Fibroblast of mammary gland (primary cell): Measurements from ENCODE around the gene CWC27.

Source experiments
- DNase-seq: peaks from one replicate; pipeline ENCODE4 v3.0.0-alpha.2; 2010; ENCODE audit warnings: low read depth
- H3K4me3 ChIP-seq: 2 replicates; pipeline ENCODE4 v1.5.1; 2011; ENCODE audit warnings: low read depth, mild to moderate bottlenecking, low read length, moderate library complexity; ENCODE audit not compliant: control insufficient read depth
- TF ChIP-seq, protein P1 (sequence below): conservative IDR thresholded peaks from 2 replicates; pipeline ENCODE4 v1.5.1; 2011; ENCODE audit warnings: low read depth, low read length, inconsistent platforms; ENCODE audit not compliant: control insufficient read depth, insufficient read depth

The CWC27 gene

DNA sequence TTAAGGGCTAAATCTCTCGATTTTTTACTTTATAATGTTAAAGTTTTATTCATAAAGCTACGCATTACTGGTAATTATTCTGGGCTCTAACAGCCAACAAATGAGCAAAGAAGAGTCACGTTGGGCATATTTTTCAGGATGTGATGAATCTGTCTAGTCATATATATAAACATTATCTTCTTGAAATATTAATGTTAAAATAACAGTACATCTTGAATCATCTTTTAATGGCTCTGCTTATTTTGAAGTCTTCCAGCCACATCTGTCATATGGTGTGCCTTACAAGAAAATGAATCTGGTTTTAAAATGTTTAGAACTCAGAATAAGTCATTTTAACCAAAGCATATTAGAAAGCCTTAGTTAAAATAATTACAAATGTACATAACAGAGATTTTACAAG lies 96.9 kb downstream of the CWC27 start:
- H3K4me3 ChIP-seq, result no peak overlapping the region
- TF ChIP-seq, protein P1, sequence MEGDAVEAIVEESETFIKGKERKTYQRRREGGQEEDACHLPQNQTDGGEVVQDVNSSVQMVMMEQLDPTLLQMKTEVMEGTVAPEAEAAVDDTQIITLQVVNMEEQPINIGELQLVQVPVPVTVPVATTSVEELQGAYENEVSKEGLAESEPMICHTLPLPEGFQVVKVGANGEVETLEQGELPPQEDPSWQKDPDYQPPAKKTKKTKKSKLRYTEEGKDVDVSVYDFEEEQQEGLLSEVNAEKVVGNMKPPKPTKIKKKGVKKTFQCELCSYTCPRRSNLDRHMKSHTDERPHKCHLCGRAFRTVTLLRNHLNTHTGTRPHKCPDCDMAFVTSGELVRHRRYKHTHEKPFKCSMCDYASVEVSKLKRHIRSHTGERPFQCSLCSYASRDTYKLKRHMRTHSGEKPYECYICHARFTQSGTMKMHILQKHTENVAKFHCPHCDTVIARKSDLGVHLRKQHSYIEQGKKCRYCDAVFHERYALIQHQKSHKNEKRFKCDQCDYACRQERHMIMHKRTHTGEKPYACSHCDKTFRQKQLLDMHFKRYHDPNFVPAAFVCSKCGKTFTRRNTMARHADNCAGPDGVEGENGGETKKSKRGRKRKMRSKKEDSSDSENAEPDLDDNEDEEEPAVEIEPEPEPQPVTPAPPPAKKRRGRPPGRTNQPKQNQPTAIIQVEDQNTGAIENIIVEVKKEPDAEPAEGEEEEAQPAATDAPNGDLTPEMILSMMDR, result no peak
- peak; percentile 31 for DNase-seq

DNA sequence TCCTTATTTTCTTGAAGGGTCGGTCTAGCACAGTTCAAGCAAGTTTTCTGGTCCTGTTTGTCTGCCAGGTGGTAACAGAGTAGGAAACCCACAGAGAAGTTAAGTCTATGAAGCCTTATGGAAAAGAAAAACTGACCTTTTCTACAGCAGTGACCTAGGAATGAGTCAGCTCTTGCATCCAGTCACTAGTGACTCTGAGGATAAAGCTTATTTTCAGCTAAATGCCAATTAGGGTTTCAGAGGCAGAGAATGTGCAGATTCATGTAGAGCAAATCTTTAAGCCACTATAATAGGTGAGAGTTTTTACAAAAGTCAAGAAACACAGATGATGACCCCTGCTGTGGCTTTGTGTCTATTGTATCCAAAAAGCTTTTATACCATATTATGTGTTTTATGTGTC lies 100.7 kb downstream of the CWC27 start:
- TF ChIP-seq, protein P1, result no peak
- H3K4me3 ChIP-seq, result no peak overlapping the region
- peak; percentile 86 for DNase-seq

GRCh38 chr5:64872044-64872443 lies 103.3 kb downstream of the CWC27 start:
- TF ChIP-seq, protein P1, result no peak
- peak; percentile 49 for DNase-seq
- no peak overlapping the region for H3K4me3 ChIP-seq

GRCh38 chr5:64873441-64873840 lies 104.7 kb downstream of the CWC27 start:
- DNase-seq, result no peak
- TF ChIP-seq, protein P1, result no peak

DNA sequence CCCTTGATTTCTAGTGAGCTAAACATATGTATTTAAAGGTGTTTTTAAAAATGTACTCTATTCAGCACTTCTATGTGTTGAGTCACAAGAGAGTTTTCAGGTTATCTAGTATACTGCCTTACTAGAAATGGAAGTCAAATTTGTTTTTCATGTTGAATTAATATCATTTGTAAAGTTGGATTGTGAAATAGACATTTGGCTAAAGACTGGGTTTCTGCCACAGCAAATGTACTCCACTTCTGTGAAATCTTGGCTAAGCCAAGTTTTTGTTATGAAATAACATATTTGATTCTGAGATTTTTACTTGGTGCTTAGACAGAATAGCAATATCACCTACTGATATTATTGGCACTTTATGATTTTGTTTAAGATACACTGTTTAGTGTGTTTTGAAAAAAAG lies 106.0 kb downstream of the CWC27 start:
- no peak overlapping the region for H3K4me3 ChIP-seq
- TF ChIP-seq, protein P1, result no peak
- DNase-seq, result peak; percentile 17

More at GRCh38 chr5:64873441-64873840, 104.7 kb downstream of the CWC27 start:
- no peak overlapping the region for H3K4me3 ChIP-seq

GRCh38 chr5:64876203-64876602 lies 107.5 kb downstream of the CWC27 start:
- TF ChIP-seq, protein P1, result no peak
- DNase-seq, result no peak
- no peak overlapping the region for H3K4me3 ChIP-seq

GRCh38 chr5:64880821-64881220 lies 112.1 kb downstream of the CWC27 start:
- no peak for DNase-seq
- TF ChIP-seq, protein P1, result no peak
- no peak overlapping the region for H3K4me3 ChIP-seq
